NOMO-1 treated with dmso at 0.1 percent for 144 hours (cell line): ENCODE results near the gene NINL.
"Not testable (repeated sequence)": the region's sequence is repeated elsewhere in the genome, so short reads cannot be mapped to it uniquely, and the experiment has no call there.

Source experiments
- DNase-seq: peaks from one replicate; lab custom pipeline; 2025; ENCODE audit not compliant: unreplicated experiment; lab: John Stamatoyannopoulos, UW

The NINL gene

DNA sequence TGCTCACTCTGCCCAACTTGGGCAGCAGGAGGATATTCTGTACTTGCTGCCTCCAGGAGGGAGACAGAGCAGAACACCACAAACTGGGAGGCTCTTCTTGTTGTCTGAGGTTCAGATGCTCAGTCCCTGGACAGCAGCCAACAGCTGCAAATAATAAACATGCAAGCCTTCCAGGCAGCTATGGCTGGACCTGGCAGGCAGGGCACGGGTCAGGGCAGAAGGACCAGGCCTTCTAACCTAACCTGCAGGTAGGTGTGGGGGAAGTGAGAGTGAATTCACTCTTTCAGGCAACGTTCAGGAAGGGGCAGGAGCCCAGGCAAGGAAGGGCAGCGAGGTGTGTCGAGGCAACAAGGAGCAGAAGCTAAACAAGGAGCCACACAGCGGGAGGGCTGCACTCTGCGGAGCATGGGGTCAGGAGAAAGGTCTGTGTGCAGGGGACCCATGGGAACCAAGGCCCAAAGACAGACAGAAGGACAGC, 31.5 kb downstream of the NINL start:
- DNase-seq: no peak

DNA sequence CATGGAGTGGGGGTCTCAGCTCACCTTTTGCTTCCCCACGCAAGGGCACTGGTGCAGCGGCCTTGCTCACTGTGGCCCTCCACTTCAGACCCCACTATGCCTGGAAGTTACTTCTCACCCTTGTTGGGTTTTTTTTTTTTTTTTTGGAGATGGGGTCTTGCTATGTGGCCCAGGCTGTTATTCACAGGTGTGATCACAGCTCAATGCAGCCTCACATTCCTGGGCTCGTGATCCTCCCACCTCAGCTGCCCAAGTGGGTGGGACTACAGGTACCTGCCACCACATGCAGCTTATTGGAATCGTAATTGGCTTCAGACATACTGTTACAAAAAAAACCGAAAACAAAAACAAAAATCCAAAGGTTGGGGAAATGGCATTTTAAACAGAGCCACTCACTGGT, 32.4 kb downstream of the NINL start:
- no peak for DNase-seq

GRCh38 chr20:25551413-25552215, 33.7 kb downstream of the NINL start:
- DNase-seq: no peak

- DNase-seq: not testable (repeated sequence)
Measured at GRCh38 chr20:25550645-25551337, 34.5 kb downstream of the NINL start.

DNA sequence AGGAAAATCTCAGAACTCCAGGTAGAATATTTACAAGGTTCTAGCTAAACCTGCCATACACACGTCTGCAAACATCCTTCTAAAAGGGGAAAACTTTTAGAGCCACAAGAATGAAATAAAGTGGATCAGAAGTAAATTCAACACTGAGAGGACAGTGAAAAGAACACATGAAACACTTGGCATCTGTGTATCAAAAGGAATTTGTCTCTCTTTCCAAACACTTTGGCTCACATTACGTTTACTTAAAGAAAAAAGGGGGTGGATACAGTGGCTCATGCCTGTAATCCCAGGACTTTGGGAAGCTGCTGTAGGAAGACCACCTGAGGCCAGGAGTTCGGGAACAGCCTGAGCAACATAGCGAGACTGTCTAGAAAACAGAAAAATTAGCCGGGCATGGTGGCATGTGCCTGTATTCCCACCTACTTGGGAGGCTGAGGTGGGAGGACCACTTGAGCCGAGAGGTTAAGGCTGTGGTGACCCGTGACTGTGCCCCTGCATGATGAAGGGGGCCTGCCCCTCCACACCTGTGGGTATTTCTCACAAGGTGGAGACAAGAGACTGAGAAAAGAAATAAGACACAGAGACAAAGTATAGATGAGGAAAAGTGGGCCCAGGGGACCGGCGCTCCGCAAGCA, 35.4 kb downstream of the NINL start:
- no peak for DNase-seq

GRCh38 chr20:25549172-25549773, 36.1 kb downstream of the NINL start:
- DNase-seq: no peak

DNA sequence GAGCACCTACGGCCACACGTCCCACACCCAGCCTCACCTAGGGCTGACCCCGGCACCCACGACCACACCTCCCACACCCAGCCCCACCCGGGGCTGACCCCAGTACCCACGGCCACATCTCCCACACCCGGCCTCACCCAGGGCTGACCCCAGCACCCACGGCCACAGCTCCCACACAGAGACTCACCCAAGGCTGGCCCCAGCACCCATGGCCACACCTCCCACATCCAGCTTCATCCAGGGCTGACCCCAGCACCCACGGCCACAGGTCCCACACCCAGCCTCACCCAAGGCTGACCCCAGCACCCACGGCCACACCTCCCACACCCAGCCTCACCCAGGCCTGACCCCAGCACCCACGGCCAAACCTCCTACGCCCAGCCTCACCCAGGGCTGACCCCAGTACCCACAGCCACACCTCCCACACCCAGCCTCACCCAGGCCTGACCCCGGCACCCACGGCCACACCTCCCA, 36.7 kb downstream of the NINL start:
- no peak for DNase-seq

GRCh38 chr20:25547999-25548398, 37.3 kb downstream of the NINL start:
- DNase-seq: no peak

DNA sequence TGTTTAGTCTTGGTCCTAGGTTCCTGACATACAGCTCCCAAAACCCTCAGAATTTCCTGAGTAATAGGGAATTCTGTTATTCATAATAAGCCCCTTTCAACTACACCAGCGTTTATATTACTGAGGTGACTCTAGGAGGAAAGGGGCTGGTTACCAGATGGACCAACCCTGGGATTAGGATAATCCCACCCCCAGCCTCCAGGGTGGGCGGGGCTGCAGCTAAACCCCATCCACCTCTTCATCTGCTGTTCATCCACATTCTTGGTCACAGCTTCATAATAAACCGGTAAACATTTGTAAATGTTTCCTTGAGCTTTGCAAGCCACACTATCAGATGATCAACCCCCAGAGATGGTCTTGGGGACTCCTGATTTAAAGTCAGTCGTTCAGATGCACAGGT, 38.3 kb downstream of the NINL start:
- DNase-seq: no peak

DNA sequence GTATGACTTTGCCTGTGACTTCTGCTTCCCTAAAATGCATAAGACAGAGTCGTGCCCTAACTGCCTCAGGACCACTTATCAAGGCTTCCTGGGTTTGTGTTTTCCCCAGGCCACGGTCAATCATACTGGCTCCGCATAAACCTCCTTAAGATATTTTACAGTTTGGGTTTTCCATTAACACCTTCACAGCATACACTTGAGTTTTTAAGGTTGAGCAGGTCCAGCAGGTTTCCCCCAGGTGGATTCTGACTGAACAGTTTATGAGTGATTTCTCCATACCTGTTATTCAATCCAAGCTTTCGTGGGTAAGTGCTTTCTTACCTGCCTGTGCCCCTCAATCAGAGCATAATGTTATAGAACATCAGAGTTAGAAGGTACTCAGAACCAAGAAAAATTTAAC, 39.3 kb downstream of the NINL start:
- DNase-seq: no peak

GRCh38 chr20:25545171-25545570, 40.2 kb downstream of the NINL start:
- DNase-seq: no peak

DNA sequence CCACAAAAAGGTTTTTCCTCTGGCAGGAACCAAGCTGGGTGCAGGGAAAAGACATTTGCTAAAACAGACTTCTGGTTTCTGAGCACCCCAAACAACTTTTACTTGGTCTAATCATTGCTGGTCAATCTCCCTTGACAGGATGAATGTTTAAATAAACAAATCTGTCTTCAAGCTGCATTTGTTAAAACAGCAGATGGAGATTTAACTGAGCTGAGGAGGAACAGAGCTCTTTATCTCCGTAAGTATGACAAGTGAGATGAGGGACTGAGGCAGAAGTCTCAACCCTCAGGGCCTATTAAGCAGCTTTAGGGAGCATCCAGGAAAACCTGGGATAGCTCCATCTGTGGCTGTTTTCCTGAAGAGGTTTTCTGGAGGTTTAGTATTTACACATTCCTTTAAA, 40.6 kb downstream of the NINL start:
- no peak for DNase-seq

DNA sequence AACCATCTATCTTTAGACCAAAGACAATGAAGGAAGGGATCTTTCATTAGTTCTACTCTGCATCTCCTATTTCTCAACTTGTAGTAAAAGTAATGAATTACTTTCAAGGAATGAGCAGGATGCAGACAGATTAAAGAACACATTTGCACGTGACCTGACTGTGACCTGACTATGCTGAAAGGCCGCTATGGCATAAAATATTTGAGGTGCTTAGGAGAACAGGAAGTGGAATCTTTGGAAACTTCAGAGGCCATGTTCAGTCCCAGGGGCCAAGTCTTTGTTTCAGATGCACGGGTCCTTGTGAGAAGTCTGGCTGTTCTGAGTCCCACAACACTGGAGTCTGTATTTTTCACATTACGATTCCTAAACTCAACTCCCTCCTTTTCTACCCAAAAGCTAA, 41.0 kb downstream of the NINL start:
- no peak for DNase-seq

- DNase-seq: no peak
Measured at GRCh38 chr20:25543068-25543467, 42.3 kb downstream of the NINL start.

DNA sequence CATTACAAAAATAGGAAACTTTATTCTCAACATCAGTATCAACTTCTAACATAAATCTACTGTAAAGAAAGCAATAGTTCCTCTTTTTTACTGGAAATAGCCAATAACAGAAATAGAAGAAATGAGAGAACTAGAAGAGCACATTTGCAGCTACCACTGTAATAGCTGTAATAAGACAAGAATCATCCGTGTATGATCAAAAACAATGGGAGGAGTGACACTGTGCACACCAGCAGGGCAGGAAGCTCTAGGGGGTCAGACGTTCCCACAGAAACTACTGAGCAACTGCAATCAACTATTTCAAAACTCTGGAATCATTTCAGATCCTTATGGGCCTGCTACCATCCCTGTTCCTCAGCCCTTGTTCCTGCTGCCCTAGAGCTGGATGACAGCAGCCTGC, 43.7 kb downstream of the NINL start:
- no peak for DNase-seq

- peak; percentile 14 for DNase-seq
Measured at GRCh38 chr20:25539742-25540672, 45.3 kb downstream of the NINL start.

- DNase-seq: no peak
Measured at GRCh38 chr20:25538838-25539665, 46.3 kb downstream of the NINL start.

- DNase-seq: no peak
Measured at GRCh38 chr20:25537890-25538289, 47.4 kb downstream of the NINL start.

- no peak for DNase-seq
Measured at GRCh38 chr20:25535762-25536161, 49.6 kb downstream of the NINL start.
